GM19023 (cell line): ENCODE data around the gene LEMD1.
"Not testable (repeated sequence)": the region's sequence is repeated elsewhere in the genome, so short reads cannot be mapped to it uniquely, and the experiment has no call there.

Source experiments
- ATAC-seq: cut with Tn5 transposase; IDR thresholded peaks from one replicate; pipeline ENCODE4 v1.9.1; 2021; ENCODE audit warnings: mild to moderate bottlenecking, moderate library complexity; ENCODE audit not compliant: unreplicated experiment

Gene LEMD1

GRCh38 chr1:205382561-205382960, 39.3 kb downstream of the LEMD1 start:
- no peak for ATAC-seq

GRCh38 chr1:205381305-205381704, 40.6 kb downstream of the LEMD1 start:
- ATAC-seq = no peak

GRCh38 chr1:205380882-205381281, 41.0 kb downstream of the LEMD1 start:
- no peak for ATAC-seq

- ATAC-seq = no peak
These were observed 42.8 kb downstream of the LEMD1 start for GRCh38 chr1:205379056-205379455.

- no peak for ATAC-seq
These were observed 44.5 kb downstream of the LEMD1 start for GRCh38 chr1:205377355-205377754.

GRCh38 chr1:205376739-205377138, 45.1 kb downstream of the LEMD1 start:
- no peak for ATAC-seq

GRCh38 chr1:205375835-205376545, 45.9 kb downstream of the LEMD1 start:
- ATAC-seq = no peak

GRCh38 chr1:205374210-205375078, 47.4 kb downstream of the LEMD1 start:
- no peak for ATAC-seq

- ATAC-seq = no peak
These were observed 48.1 kb downstream of the LEMD1 start for GRCh38 chr1:205373798-205374175.

- ATAC-seq = no peak
These were observed 48.6 kb downstream of the LEMD1 start for GRCh38 chr1:205373022-205373797.

GRCh38 chr1:205371871-205372660, 49.8 kb downstream of the LEMD1 start:
- ATAC-seq = no peak

- no peak for ATAC-seq
These were observed 51.1 kb downstream of the LEMD1 start for GRCh38 chr1:205370780-205371179.

- no peak for ATAC-seq
These were observed 52.1 kb downstream of the LEMD1 start for GRCh38 chr1:205369701-205370123.

GRCh38 chr1:205368478-205368877, 53.4 kb downstream of the LEMD1 start:
- ATAC-seq = no peak

- no peak for ATAC-seq
These were observed 55.9 kb downstream of the LEMD1 start for GRCh38 chr1:205365945-205366463.

GRCh38 chr1:205365086-205365485, 56.8 kb downstream of the LEMD1 start:
- not testable (repeated sequence) for ATAC-seq

GRCh38 chr1:205360891-205361290, 61.0 kb downstream of the LEMD1 start:
- no peak for ATAC-seq

- no peak for ATAC-seq
These were observed 61.9 kb downstream of the LEMD1 start for GRCh38 chr1:205359771-205360565.

GRCh38 chr1:205358579-205358978, 63.3 kb downstream of the LEMD1 start:
- ATAC-seq = no peak

- ATAC-seq = no peak
These were observed 64.3 kb downstream of the LEMD1 start for GRCh38 chr1:205357567-205357966.
